Middle frontal gyrus (tissue), 1 donor: Measurements from ENCODE around the gene SERTAD1.
A peak's percentile ranks its signal among the peaks of the same experiment; 100 is the strongest.
"Not testable (repeated sequence)": the region's sequence is repeated elsewhere in the genome, so short reads cannot be mapped to it uniquely, and the experiment has no call there.

Experiments
- DNase-seq: peaks from one replicate; pipeline ENCODE4 v3.0.0-alpha.2; 2015; ENCODE audit warnings: low spot score; ENCODE audit errors: extremely low spot score

Gene SERTAD1

DNA sequence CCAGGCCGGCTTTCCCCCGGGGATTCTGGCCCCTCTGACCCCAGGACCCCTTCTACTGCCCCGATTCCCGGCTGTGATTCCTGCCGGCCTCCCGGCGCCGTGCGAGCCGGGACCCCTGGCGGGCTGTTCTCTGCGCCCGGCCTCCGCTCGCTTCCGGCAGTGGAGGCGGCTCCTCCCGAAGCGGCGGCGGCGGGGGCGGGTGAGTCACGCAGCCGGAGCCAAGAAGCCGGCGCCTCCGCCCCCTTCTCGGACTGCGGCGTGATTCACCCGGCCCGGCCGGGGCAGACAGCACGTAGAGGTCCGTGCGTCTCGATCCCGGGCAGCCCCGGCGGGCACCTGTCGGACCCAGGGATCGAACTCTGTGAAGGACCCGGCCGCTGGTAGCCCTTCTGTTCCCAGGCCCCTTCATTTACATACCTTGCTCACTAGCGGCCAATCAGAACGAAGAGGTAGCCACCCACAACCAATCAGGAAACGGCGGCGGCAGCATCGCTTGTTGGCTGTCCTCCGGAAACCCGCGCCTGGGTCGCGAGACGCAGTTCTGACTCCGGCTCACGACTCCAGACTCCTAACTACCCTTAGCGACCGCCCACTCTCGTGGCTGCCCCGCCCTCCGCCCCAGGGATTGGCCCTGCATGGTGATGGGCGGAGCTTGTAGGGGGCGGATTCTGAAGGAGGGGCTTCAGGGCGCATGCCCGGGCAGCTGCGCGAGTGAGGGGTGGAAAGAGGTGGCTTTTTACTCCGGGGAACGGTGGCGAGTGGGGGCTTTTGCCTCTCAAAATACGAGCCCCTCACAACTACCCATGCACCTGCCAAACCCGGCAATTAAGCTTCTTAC is at the start of gene SERTAD1:
Gene SERTAD1, minus strand, starts transcription at position 543 of the 838 bp plus-strand sequence. CDS start 2,446 bp downstream, outside the sequence.
- peak; percentile 100 for DNase-seq

DNA sequence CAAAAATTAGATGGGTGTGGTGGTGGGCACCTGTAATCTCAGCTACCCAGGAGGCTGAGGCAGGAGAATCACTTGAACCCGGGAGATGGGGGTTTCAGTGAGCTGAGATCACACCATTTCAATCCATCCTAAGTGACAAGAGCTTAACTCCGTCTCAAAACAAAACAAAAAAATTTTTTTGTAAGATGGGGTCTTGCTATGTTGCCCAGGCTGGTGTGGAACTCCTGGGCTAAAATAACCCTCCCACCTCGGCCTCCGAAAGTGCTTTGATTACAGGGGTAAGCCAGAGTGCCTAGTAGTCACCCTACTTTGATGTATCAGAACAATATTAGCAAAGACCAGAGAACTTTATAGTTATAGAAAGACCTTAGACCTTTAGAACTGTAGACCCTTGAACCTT is 48.9 kb upstream of the SERTAD1 start:
- no peak for DNase-seq

DNA sequence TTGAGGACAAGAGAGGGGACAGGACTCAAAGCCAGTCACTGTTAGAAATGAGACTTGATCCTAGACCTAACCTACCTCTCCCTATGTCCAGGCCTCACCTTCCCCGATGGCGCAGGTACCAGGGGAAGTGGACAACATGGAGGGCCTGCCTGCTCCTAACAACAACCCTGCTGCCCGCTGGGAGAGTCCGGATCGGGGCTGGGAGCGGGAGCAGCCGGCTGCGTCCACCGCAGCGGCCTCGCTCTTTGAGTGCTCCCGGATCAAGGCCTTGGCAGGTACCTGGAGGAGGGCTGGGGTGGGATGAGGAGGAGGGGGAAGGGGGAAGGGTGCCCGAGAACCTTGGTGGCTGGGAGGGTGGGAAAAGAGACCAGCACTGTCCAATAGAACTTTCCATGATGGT is 46.7 kb upstream of the SERTAD1 start:
- no peak for DNase-seq

- DNase-seq = no peak
These were observed 45.3 kb upstream of the SERTAD1 start for GRCh38 chr19:40471111-40471510.

DNA sequence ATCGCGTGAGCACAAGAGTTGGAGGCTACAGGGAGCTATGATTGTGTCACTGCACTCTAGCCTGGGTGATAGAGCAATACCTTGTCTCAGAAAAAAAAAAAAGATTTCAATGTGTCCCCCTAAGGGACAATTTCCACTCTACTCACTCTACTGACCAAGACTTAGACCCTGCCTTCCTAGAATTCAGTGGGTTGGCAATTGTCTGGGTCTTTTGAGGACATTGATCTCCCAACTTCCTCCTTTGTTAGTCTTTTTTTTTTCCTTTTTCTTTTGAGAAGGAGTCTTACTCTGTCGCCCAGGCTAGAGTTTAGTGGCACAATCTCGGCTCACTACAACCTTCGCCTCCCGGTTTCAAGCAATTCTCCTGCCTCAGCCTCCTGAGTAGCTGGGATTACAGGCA is 43.2 kb upstream of the SERTAD1 start:
- no peak for DNase-seq

GRCh38 chr19:40466985-40467734 is 41.4 kb upstream of the SERTAD1 start, which contains the start of gene SPTBN4:
Gene SPTBN4, plus strand, starts transcription at chr19:40467001. Its CDS starts 5,621 bp downstream, at chr19:40472622.
- no peak for DNase-seq

- DNase-seq = no peak
These were observed 40.6 kb upstream of the SERTAD1 start for GRCh38 chr19:40466219-40466984.

GRCh38 chr19:40465557-40466218 is 39.9 kb upstream of the SERTAD1 start, which contains the start of gene BLVRB:
Gene BLVRB, minus strand, starts transcription at chr19:40465745. Its CDS starts 57 bp downstream, at chr19:40465688.
- peak; percentile 99 for DNase-seq

GRCh38 chr19:40465025-40465556 is 39.3 kb upstream of the SERTAD1 start:
- DNase-seq = no peak

- DNase-seq = peak; percentile 81
These were observed 38.5 kb upstream of the SERTAD1 start for GRCh38 chr19:40464059-40465024.

DNA sequence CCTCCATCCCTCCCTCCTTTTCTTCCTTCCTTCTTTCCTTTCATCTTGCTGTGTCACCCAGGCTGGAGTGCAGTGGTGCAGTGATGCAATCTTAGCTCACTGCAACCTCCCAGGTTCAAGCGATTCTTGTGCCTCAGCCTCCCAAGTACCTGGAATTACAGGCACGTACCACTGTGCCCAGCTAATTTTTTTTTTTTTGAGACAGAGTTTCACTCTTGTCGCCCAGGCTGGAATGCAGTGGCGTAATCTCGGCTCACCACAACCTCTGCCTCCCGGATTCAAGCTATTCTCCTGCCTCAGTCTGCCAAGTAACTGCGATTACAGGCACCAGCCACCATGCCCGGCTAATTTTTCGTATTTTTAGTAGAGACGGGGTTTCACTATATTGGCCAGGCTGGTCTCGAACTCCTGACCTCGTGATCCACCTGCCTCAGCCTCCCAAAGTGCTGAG is 37.8 kb upstream of the SERTAD1 start:
- not testable (repeated sequence) for DNase-seq

GRCh38 chr19:40461669-40462221 is 36.0 kb upstream of the SERTAD1 start:
- no peak for DNase-seq

GRCh38 chr19:40460185-40460584 is 34.4 kb upstream of the SERTAD1 start:
- no peak for DNase-seq

DNA sequence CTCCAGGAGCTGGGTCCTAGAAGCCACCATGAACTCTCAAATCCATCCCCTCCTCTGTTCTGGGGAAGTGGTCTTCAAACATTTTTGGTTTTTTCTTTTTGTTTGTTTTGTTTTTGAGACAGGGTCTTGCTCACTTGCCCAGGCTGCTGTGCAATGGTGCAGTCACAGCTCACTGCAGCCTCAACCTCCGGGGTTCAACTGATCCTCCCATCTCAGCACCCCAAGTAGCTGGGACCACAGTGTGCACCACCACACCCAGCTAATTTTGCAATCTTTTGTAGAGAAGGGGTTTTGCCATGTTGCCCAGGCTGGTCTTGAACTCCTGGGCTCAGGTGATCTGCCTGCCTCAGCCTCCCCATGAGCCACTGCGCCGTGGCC is 32.8 kb upstream of the SERTAD1 start:
- no peak for DNase-seq

GRCh38 chr19:40457953-40458596 is 32.3 kb upstream of the SERTAD1 start:
- no peak for DNase-seq

GRCh38 chr19:40457048-40457447 is 31.3 kb upstream of the SERTAD1 start:
- DNase-seq = no peak

DNA sequence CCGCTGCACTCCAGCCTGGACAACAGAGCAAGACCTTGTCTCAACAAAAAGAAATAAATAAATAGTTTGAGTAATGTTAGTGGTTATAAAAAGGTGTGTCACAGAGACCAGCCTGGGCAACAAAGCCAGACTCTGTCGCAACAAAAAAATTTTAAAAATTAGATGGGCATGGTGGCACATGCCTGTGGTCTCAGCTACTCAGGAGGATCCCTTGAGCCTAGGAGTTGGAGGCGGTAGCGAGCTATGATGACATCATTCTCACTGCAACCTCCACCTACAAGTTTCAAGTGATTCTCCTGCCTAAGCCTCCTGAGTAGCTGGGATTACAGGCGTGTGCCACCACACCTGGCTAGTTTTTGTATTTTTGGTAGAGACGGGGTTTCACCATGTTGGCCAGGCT is 28.2 kb upstream of the SERTAD1 start:
- DNase-seq = not testable (repeated sequence)

DNA sequence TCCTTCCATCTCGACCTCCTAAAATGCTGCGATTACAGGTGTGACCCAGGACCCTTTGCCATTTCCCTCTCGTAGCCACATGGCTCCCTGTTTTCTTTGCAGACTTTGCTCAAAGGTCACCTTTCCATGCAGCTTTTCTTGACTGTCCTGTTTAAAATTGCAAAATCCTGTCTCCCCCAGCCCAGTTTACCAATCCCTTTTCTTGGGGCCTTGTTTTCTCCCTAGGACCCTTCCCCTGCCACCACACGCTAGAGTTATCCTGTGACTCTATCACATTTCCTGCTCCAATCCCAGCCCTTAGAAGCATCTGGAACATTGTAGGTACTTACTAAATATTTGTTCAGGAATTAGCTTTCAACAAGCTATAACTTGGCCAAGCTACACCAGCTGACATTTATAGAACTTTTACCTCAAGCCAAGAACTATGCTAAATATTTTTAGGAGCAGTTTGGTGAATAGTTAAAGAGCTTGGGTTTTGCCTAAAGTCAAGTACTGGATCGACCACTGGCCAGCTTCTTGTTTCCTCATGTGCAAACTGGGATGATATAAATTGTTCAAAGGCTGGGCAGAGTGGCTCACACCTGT is 27.5 kb upstream of the SERTAD1 start:
- DNase-seq = no peak
